Measurements from ENCODE around the gene FCRLA. TPM values are rescaled to one million over a fixed set of nuclear protein-coding genes. Genes with fewer than 3 reads are reported as not detected.

The FCRLA gene
- total RNA-seq, 1 experiment from 2014 or later, result 0.15 TPM

- TF ChIP-seq E2F1 (CRISPR knock-in tag; IDR thresholded peaks at IDR 0.05) (no peak), AR (CRISPR knock-in tag; IDR thresholded peaks at IDR 0.05) (no peak), SP1 (CRISPR knock-in tag; conservative IDR thresholded peaks at IDR 0.05) (no peak), FOXJ3 (CRISPR knock-in tag; IDR thresholded peaks at IDR 0.05; ENCODE audit: borderline replicate concordance) (no peak), ATF1 (CRISPR knock-in tag; IDR thresholded peaks at IDR 0.05) (no peak), NFATC4 (CRISPR knock-in tag; IDR thresholded peaks at IDR 0.05) (no peak), TEAD1 (CRISPR knock-in tag; IDR thresholded peaks at IDR 0.05) (no peak), MLX (CRISPR knock-in tag; IDR thresholded peaks at IDR 0.05) (no peak), KAT7 (CRISPR knock-in tag; IDR thresholded peaks at IDR 0.05; ENCODE audit: borderline replicate concordance) (no peak)
- Mint-ChIP-seq H3K27ac (no peak overlapping the region), H3K4me1 (peaks cover 44% of the 10 kb centered on the region), H3K9me3 (no peaks in the 10 kb centered on the region), H3K36me3 (no peaks in the 10 kb centered on the region), H3K27me3 (ENCODE audit: low read depth) (no peaks in the 10 kb centered on the region; the same call in 1 of the 2 replicates), H3K4me3 (no peak overlapping the region)
- DNase-seq (ENCODE audit: low spot score) (no peak), ATAC-seq (peak; percentile 27; the same call in 1 of the 2 replicates)
- POLR2A ChIA-PET, result no interaction called here
- CTCF ChIA-PET, result interaction anchor here (1.1 to 3.2 kb wide), 3 partner anchors 10 to 252 kb away, joined by 3 to 24 read pairs (median 23); no protein-coding TSS in a partner anchor
Measured at GRCh38 chr1:161736335-161736969, 29.4 kb downstream of the FCRLA start.

DNA sequence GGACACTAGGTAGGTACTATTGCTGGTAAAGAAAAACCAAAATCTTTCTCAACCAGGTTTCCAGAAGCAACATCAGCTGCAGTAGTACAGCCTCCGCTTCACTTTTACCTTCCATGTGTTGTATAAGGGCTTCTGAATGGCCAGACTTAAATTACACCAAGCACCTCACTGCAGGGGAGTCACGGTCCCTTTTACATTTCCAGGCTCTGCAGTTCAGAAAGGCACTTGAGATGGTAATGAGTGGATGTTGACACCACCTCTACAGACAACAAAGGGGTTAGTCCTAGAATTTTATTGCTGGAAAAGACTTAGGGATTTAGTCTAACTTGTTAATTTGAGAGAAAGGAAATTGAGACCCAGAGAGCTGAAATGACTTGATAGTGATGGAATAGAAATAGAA is 30.6 kb downstream of the FCRLA start:
- TF ChIP-seq ELF4 (CRISPR knock-in tag; IDR thresholded peaks at IDR 0.05; ENCODE audit: low read depth), result no peak
- TF ChIP-seq ZNF263 (CRISPR knock-in tag; IDR thresholded peaks at IDR 0.05; ENCODE audit: low read depth), result no peak
- no peak for TF ChIP-seq CREM (CRISPR knock-in tag; IDR thresholded peaks at IDR 0.05)
- TF ChIP-seq FOXP1 (CRISPR knock-in tag; IDR thresholded peaks at IDR 0.05; ENCODE audit: borderline replicate concordance), result no peak
- no peak for TF ChIP-seq SOX15 (CRISPR knock-in tag; IDR thresholded peaks at IDR 0.05)
- TF ChIP-seq JAZF1 (CRISPR knock-in tag; IDR thresholded peaks at IDR 0.05), result no peak
- no peak for TF ChIP-seq ATF2 (CRISPR knock-in tag; IDR thresholded peaks at IDR 0.05; ENCODE audit: borderline replicate concordance, low read depth)
- no peak for TF ChIP-seq OVOL2 (CRISPR knock-in tag; IDR thresholded peaks at IDR 0.05; ENCODE audit: borderline replicate concordance)
- TF ChIP-seq HMGA2 (CRISPR knock-in tag; IDR thresholded peaks at IDR 0.05), result no peak
- no peak for TF ChIP-seq RORB (CRISPR knock-in tag; IDR thresholded peaks at IDR 0.05)
- no peak for TF ChIP-seq AR (CRISPR knock-in tag; IDR thresholded peaks at IDR 0.05)
- no peak for TF ChIP-seq GRHL2 (CRISPR knock-in tag; IDR thresholded peaks at IDR 0.05; ENCODE audit: insufficient replicate concordance, severe bottlenecking)
- TF ChIP-seq ZNF121 (CRISPR knock-in tag; IDR thresholded peaks at IDR 0.05), result no peak
- no peak for TF ChIP-seq NR3C1 (CRISPR knock-in tag; conservative IDR thresholded peaks at IDR 0.05; ENCODE audit: low read depth)
- TF ChIP-seq IRF2 (CRISPR knock-in tag; IDR thresholded peaks at IDR 0.05; ENCODE audit: borderline replicate concordance, low read depth), result no peak
- TF ChIP-seq MLX (CRISPR knock-in tag; IDR thresholded peaks at IDR 0.05), result no peak
- ChIA-PET CTCF (interaction anchor here (0.5 to 3.2 kb wide), 11 partner anchors 10 to 264 kb away, joined by 3 to 24 read pairs (median 9); partner anchors contain the start of gene DUSP12), POLR2A (no interaction called here)
- DNase-seq (ENCODE audit: low spot score) (peak; percentile 15), ATAC-seq (peak; percentile 82)
- peaks cover 39% of the 10 kb centered on the region for H3K4me1 Mint-ChIP-seq
- peak overlapping the region; percentile 30 for H3K4me3 Mint-ChIP-seq
- H3K9me3 Mint-ChIP-seq, result no peaks in the 10 kb centered on the region
- no peaks in the 10 kb centered on the region for H3K36me3 Mint-ChIP-seq
- peak overlapping the region; percentile 37; the same call in 1 of the 2 replicates for H3K27ac Mint-ChIP-seq
- H3K27me3 Mint-ChIP-seq (ENCODE audit: low read depth), result no peaks in the 10 kb centered on the region
